Transverse colon (tissue), 4 donors: ENCODE data around the gene C1orf52. TPM values are rescaled to one million over a fixed set of nuclear protein-coding genes. Genes with fewer than 3 reads are reported as not detected.
A peak's percentile ranks its signal among the peaks of the same experiment; 100 is the strongest.

Experiments
- DNase-seq: peaks from one replicate; pipeline ENCODE4 v3.0.0-alpha.2; 2019
- H3K27ac ChIP-seq, 4 donors: fragments of 200-600 bp; sonication (generic); 2 replicates each; pipeline ENCODE4 v1.5.1; 2016 to 2018; ENCODE audit warnings: inconsistent platforms in 4 of 4
- H3K27me3 ChIP-seq: fragments of 200-600 bp; sonication (generic); 2 replicates; pipeline ENCODE4 v1.5.1; 2017; ENCODE audit warnings: inconsistent platforms
- H3K36me3 ChIP-seq, 4 donors: fragments of 200-600 bp; sonication (generic); 2 replicates each; pipeline ENCODE4 v1.5.1; 2017 to 2019; ENCODE audit warnings: inconsistent platforms in 4 of 4
- H3K4me1 ChIP-seq, 4 donors: fragments of 200-600 bp; sonication (generic); 2 replicates each; pipeline ENCODE4 v1.5.1; 2017 to 2020; ENCODE audit warnings: inconsistent platforms in 4 of 4
- H3K4me3 ChIP-seq, 4 donors: fragments of 200-600 bp; sonication (generic); 1 replicate in 1 of 4; 2 replicates in 3 of 4; pipeline versions ENCODE4 v1.5.1 to v1.6.1; 2017 to 2019; ENCODE audit warnings: inconsistent platforms in 4 of 4
- H3K9me3 ChIP-seq, 2 donors: fragments of 200-600 bp; sonication (generic); 2 replicates each; pipeline ENCODE4 v1.5.1; 2017 to 2019; ENCODE audit warnings: inconsistent platforms in 2 of 2
- EP300 ChIP-seq: sonication (generic); formaldehyde crosslinking; IDR thresholded peaks from one replicate; pipeline ENCODE4 v1.6.1; 2017; ENCODE audit warnings: antibody characterized with exemption, low read depth
- POLR2A ChIP-seq: fragments of 450-650 bp; IDR thresholded peaks from one replicate; pipeline ENCODE4 v1.6.1; 2016; ENCODE audit warnings: antibody characterized with exemption, mild to moderate bottlenecking, moderate library complexity
- POLR2AphosphoS5 ChIP-seq, 3 donors: sonication (generic); formaldehyde crosslinking; IDR thresholded peaks; one replicate each; pipeline ENCODE4 v1.6.1; 2016; ENCODE audit warnings: antibody characterized with exemption in 3 of 3
- WGBS, 2 donors: methylation state at CpG; one replicate each; pipeline ENCODE4 v1.1.5; 2018; ENCODE audit warnings: low coverage in 1 of 2; 5-methylcytosine and 5-hydroxymethylcytosine counted together
- in situ Hi-C, 4 donors: fragments of 200-750 bp; cut with MboI; loops; one replicate each; pipeline versions ENCODE4 v1.15.0 to v1.15.1; 2017; ENCODE audit warnings: low sequenced_read_pairs in 3 of 4, low pct_ligation_motif_present in 1 of 4, low pct_unique_long_range_greater_than_20kb in 1 of 4
- intact Hi-C: fragments of 100-400 bp; cut with DNase I; formaldehyde crosslinking; loops from one replicate; pipeline ENCODE4 v1.15.1; 2023; ENCODE audit warnings: low total_unique reads
- total RNA-seq, 4 donors: library from RNA; depleted of rRNA; stranded (reverse); fragments of >200 nt; gene quantifications; one replicate each; pipeline ENCODE4 v1.1.0, GENCODE V29; 2016
- TF ChIP-seq, protein P1 (sequence below), 5 experiments: fragments of 200-600 bp in 3 of 5; fragments of 450-650 bp in 2 of 5; sonication (generic) in 3 of 5; IDR thresholded peaks; 1 replicate in 2 of 5; 2 replicates in 3 of 5; pipeline ENCODE4 v1.5.1; 2016 to 2017; ENCODE audit warnings: antibody characterized with exemption in 5 of 5, inconsistent platforms in 3 of 5, mild to moderate bottlenecking in 2 of 5, moderate library complexity in 1 of 5

Gene C1orf52
- 10 to 100 TPM in 3 of 4 donors, 1 to 10 TPM in 1; 7.4 to 42.6 (median 14.9) TPM for total RNA-seq

- in situ Hi-C loops (loop anchor here in 2 of 4 donors (5.0 to 25.0 kb wide), 3 partner anchors 145 to 572 kb away; partner anchors contain the start of gene SSX2IP (in 1 of the 2)), intact Hi-C loops (loop anchor here (2.0 kb wide), 1 partner anchor 155 kb away; no protein-coding TSS in a partner anchor)
- Histone ChIP-seq H3K36me3 (peaks cover 0 to 7% (median 0%) of the 10 kb centered on the region in 4 donors), H3K4me1 (peaks cover 9 to 42% (median 28%) of the 10 kb centered on the region in 4 donors), H3K9me3 (no peaks in the 10 kb centered on the region), H3K27ac (peak within 1 kb of the TSS; percentile 80 to 91 (median 88)), H3K4me3 (peak within 1 kb of the TSS; percentile 64 to 94 (median 81)), H3K27me3 (no peaks in the 10 kb centered on the region)
- peak; percentile 82 for TF ChIP-seq POLR2A
- TF ChIP-seq, protein P1, sequence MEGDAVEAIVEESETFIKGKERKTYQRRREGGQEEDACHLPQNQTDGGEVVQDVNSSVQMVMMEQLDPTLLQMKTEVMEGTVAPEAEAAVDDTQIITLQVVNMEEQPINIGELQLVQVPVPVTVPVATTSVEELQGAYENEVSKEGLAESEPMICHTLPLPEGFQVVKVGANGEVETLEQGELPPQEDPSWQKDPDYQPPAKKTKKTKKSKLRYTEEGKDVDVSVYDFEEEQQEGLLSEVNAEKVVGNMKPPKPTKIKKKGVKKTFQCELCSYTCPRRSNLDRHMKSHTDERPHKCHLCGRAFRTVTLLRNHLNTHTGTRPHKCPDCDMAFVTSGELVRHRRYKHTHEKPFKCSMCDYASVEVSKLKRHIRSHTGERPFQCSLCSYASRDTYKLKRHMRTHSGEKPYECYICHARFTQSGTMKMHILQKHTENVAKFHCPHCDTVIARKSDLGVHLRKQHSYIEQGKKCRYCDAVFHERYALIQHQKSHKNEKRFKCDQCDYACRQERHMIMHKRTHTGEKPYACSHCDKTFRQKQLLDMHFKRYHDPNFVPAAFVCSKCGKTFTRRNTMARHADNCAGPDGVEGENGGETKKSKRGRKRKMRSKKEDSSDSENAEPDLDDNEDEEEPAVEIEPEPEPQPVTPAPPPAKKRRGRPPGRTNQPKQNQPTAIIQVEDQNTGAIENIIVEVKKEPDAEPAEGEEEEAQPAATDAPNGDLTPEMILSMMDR (IDR thresholded peaks at IDR 0.05): peak; percentile 97 to 100 (median 99)
- TF ChIP-seq POLR2AphosphoS5 (IDR thresholded peaks at IDR 0.05): peak; percentile 69 to 87 (median 86)
- TF ChIP-seq EP300: no peak
- 2% methylated on average over 27 of the region's 65 CpGs; no CpG with 5 or more reads in 1 of the 2 donors for WGBS, 2 donors
- DNase-seq: peak; percentile 95
These were observed at the start of gene C1orf52 for GRCh38 chr1:85259118-85259911. Gene C1orf52, minus strand, starts transcription at chr1:85259662. Its CDS starts 29 bp downstream, at chr1:85259633.

DNA sequence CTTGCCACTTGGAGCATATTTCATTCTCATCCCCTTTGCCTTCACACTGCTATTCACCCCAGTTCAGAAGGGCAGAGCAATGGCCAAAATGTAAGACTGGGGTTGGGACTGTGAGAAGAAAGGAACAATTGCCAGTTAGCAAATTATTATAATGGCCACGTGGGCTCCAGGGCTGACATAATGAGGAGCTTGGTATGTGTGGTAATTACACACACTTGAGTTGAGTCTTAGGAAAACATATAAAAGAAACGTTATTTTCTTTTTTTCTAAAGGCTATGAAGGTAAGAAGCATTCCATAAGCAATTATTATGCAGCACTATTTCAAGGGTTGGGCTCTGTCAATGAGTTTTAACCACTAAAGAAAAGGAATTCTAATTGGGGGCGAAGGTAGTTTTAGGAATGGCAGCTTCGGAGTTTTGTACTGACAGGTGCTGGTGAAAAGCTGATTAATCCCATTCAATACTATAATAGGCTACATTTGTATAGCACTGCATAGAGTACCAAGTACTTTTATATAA, 49.4 kb upstream of the C1orf52 start:
- Histone ChIP-seq H3K27me3 (no peaks in the 10 kb centered on the region), H3K36me3 (no peaks in the 10 kb centered on the region), H3K4me3 (no peak overlapping the region), H3K4me1 (peaks cover 0 to 11% (median 10%) of the 10 kb centered on the region in 4 donors), H3K9me3 (no peaks in the 10 kb centered on the region), H3K27ac (no peak overlapping the region)
- 41 to 56% methylated on average over 4 of the region's 4 CpGs for WGBS, 2 donors
- in situ Hi-C loops: loop anchor here (10.0 to 25.0 kb wide), 7 partner anchors 178 to 853 kb away; partner anchors contain the start of genes CCN1 (in 4 of the 4), ZNHIT6 (in 3 of the 4) and COL24A1 (in 1 of the 4)
- intact Hi-C loops: loop anchor here (1.0 to 10.0 kb wide), 3 partner anchors 192 to 383 kb away; partner anchors contain the start of gene CCN1
- TF ChIP-seq, protein P1 (IDR thresholded peaks at IDR 0.05): no peak
- TF ChIP-seq EP300 (no peak), POLR2AphosphoS5 (IDR thresholded peaks at IDR 0.05) (no peak), POLR2A (no peak)
- DNase-seq: no peak

GRCh38 chr1:85307987-85308832, 48.7 kb upstream of the C1orf52 start:
- Histone ChIP-seq H3K9me3 (no peaks in the 10 kb centered on the region), H3K36me3 (no peaks in the 10 kb centered on the region), H3K27me3 (no peaks in the 10 kb centered on the region), H3K4me3 (no peak overlapping the region), H3K27ac (no peak overlapping the region), H3K4me1 (peaks cover 0 to 9% (median 6%) of the 10 kb centered on the region in 4 donors)
- DNase-seq: peak; percentile 88
- intact Hi-C loops (loop anchor here (1.0 to 10.0 kb wide), 3 partner anchors 193 to 384 kb away; partner anchors contain the start of gene CCN1), in situ Hi-C loops (loop anchor here (10.0 to 25.0 kb wide), 7 partner anchors 179 to 854 kb away; partner anchors contain the start of genes CCN1 (in 4 of the 4), ZNHIT6 (in 3 of the 4) and COL24A1 (in 1 of the 4))
- 21 to 50% methylated on average over 2 to 25 of the region's 27 CpGs for WGBS, 2 donors
- TF ChIP-seq EP300 (no peak), POLR2AphosphoS5 (IDR thresholded peaks at IDR 0.05) (peak in 1 of 3 donors; percentile 18), POLR2A (no peak)
- TF ChIP-seq, protein P1 (IDR thresholded peaks at IDR 0.05): peak; percentile 89 to 95 (median 93)
